ENCODE measurements around the gene ZNF618.

- TF ChIP-seq POLR2AphosphoS5 (IDR thresholded peaks at IDR 0.05; ENCODE audit: low read depth), result no peak
- TF ChIP-seq EZH2 (IDR thresholded peaks at IDR 0.05; ENCODE audit: low read depth, unreplicated experiment), result no peak
- TF ChIP-seq CTCF (conservative IDR thresholded peaks at IDR 0.05; ENCODE audit: low read depth in 2 of 2), result no peak
- TF ChIP-seq EZH2phosphoT487 (IDR thresholded peaks at IDR 0.05; ENCODE audit: unreplicated experiment), result no peak
- no peak for TF ChIP-seq ETS1 (IDR thresholded peaks at IDR 0.05)
- no peak for TF ChIP-seq CREB1 (CRISPR knock-in tag; IDR thresholded peaks at IDR 0.05; ENCODE audit: low read depth)
- no peak for TF ChIP-seq REST (IDR thresholded peaks at IDR 0.05; ENCODE audit: unreplicated experiment)
- no peak for TF ChIP-seq NANOG (IDR thresholded peaks at IDR 0.05; ENCODE audit: borderline replicate concordance)
- TF ChIP-seq ZNF331 (CRISPR knock-in tag; IDR thresholded peaks at IDR 0.05; ENCODE audit: low read depth), result no peak
- TF ChIP-seq JUNB (IDR thresholded peaks at IDR 0.05; ENCODE audit: unreplicated experiment), result no peak
- TF ChIP-seq ZNF114 (CRISPR knock-in tag; IDR thresholded peaks at IDR 0.05), result no peak
- TF ChIP-seq ZNF462 (CRISPR knock-in tag; IDR thresholded peaks at IDR 0.05), result no peak
These were observed 135.2 kb downstream of the ZNF618 start for GRCh38 chr9:114011313-114011712.
